Fibroblast of the aortic adventitia (primary cell): ENCODE data around the gene EVC2. TPM values are rescaled to one million over a fixed set of nuclear protein-coding genes. Genes with fewer than 3 reads are reported as not detected.

ENCODE experiments used
- DNase-seq: peaks from one replicate; pipeline ENCODE4 v3.0.0-alpha.2; 2010; ENCODE audit warnings: low read depth
- H3K4me3 ChIP-seq: 2 replicates; pipeline ENCODE4 v1.5.1; 2011; ENCODE audit warnings: low read depth, mild to moderate bottlenecking, control low read depth, low read length, moderate library complexity
- total RNA-seq: library from RNA; depleted of rRNA; stranded (reverse); fragments of >200 nt; gene quantifications from 2 replicates; pipeline ENCODE4 v1.2.3, GENCODE V29; 2012; ENCODE audit warnings: low replicate concordance
- TF ChIP-seq, protein P1 (sequence below): IDR thresholded peaks from 2 replicates; pipeline ENCODE4 v1.5.1; 2011; ENCODE audit warnings: mild to moderate bottlenecking, low read length, control low read depth, inconsistent platforms; ENCODE audit not compliant: insufficient read depth

EVC2 gene
- total RNA-seq, 1 donor, result 15.5 TPM

DNA sequence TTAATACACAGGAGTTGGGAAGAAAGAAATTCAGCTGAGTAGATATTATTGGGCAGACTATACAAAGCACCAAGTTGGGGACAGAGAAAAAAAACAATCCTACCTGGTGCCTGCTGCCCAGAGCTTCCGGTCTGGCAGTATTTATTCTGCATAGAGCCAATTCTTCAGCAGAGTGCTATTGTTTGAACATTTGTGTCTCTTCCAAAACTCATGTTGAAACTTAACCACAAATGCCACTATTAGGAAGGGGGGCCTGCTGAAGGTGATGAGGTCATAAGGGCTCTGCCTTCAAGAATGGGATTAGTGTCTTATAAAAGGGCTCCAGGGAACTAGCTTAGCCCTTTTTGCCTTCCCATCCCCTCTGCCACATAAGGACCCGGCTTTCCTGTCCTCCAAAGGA is 136.2 kb downstream of the EVC2 start:
- no peak overlapping the region for H3K4me3 ChIP-seq
- peak; percentile 69 for DNase-seq
- TF ChIP-seq, protein P1, sequence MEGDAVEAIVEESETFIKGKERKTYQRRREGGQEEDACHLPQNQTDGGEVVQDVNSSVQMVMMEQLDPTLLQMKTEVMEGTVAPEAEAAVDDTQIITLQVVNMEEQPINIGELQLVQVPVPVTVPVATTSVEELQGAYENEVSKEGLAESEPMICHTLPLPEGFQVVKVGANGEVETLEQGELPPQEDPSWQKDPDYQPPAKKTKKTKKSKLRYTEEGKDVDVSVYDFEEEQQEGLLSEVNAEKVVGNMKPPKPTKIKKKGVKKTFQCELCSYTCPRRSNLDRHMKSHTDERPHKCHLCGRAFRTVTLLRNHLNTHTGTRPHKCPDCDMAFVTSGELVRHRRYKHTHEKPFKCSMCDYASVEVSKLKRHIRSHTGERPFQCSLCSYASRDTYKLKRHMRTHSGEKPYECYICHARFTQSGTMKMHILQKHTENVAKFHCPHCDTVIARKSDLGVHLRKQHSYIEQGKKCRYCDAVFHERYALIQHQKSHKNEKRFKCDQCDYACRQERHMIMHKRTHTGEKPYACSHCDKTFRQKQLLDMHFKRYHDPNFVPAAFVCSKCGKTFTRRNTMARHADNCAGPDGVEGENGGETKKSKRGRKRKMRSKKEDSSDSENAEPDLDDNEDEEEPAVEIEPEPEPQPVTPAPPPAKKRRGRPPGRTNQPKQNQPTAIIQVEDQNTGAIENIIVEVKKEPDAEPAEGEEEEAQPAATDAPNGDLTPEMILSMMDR, result no peak

DNA sequence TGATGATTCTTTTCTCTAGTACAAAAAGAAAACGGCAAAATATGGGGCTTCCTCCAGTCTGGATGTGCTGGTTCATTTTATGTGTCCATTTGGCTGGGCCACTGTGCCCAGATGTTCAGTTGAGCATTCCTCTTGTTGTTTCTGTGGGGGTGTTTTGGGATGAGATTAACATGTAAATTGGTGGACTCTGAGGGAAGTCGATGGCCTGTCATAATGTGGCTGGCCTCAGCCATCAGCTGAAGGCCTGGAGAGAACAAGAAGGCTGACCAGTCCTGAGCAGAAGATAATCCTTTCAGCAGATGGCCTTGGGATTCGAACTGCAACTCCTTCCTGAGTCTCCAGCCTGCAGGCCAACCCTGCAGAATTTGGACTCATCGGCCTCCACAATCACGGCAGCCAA is 136.7 kb downstream of the EVC2 start:
- DNase-seq, result no peak
- H3K4me3 ChIP-seq, result no peak overlapping the region
- TF ChIP-seq, protein P1, result no peak

DNA sequence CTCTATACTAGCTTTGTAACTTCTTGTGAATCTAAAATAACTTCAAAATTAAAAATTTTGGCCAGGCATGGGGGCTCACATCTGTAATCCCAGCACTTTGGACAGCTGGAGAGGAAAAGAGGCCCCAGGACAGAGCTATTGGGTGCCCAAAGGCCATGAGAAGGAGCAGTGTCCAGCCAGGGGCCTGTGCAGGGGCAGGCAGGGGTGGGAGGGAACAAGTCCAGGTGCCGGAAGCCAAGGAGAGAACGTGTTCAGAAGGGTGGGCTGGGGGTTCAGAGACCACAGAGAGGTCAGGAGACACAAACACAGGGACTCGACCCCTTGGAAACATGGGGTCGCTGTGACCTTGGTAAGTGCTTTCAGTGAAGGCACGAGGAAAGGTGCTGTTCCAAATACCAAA is 138.9 kb downstream of the EVC2 start:
- no peak for DNase-seq
- no peak overlapping the region for H3K4me3 ChIP-seq
- TF ChIP-seq, protein P1, result no peak

DNA sequence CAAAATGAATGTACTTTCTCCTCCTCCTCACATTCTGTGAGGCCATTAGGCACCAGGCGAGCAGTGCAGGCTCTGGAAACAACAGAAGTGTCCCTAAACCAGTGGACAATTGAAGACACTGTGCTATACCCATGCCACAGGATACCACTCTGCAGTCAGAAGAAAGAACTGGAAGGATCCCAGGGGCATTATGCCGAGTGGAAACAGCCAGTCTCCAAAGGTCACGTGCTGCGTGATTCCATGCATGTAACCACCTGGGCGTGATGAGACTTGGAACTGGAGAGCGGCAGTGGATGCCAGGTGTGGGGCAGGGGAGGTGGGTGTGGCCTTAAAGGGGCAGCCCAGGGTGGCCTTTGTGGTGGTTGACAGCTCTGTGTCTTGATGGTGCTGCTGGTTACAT is 139.4 kb downstream of the EVC2 start:
- DNase-seq, result no peak
- TF ChIP-seq, protein P1, result no peak
- H3K4me3 ChIP-seq, result no peak overlapping the region

DNA sequence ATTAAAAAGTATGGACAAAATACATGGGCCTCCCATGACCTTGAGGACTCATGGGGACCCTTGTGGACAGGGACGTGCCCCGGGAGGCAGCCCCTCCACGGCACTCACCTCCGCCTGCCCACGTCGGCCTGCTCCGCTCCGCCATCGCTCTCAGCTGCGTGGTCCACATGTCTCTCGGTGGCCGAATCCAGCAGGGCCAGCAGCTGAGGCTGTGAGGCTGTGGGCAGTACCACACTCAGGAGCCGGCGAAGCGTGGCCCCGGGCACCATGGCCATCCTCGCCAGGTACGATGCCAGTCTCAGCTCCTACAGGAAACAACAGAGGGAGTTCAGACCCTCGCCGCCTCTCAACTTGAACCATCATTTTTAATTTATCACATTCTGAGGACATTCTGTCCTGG is 140.0 kb downstream of the EVC2 start:
- TF ChIP-seq, protein P1, result no peak
- H3K4me3 ChIP-seq, result no peak overlapping the region
- no peak for DNase-seq

DNA sequence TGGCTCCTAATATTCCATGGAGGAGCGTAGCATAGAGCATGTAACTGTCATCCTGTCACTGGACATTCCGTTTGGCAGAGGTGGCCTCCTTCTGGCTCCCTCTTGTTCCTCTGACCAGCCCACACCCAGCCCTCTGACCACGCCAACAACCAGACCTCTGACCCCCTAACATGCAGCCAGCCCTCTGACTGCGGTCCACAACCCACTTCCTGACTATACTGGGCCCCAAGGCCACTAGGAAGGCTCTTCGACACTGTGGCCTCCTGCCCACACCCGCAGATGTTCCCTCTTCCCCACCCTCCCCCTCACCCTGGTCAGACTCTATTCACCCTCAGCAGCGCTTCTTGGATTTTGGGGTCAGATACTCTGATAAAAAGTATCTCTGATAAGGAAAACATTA is 141.4 kb downstream of the EVC2 start:
- no peak for DNase-seq
- TF ChIP-seq, protein P1, result no peak
- H3K4me3 ChIP-seq, result no peak overlapping the region

DNA sequence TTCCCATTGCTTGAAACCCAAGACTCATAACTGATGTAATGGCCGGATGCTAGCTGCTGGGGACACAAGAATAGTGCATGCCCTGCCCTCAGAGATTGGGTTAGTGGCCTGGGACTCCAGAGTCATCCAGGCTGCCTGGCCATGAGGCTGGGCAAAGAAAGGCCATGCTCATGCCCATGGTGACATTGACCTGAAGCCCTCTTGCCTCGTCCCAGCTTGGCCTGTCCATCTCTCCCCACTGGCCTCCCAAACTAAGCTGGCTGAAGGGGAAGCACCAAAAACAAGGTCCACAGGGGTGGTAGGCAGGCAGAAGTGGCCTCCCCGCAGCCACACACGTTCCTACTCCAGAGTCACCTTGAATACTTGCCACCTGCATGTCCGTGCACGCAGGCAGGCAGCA is 141.8 kb downstream of the EVC2 start:
- no peak for DNase-seq
- H3K4me3 ChIP-seq, result no peak overlapping the region
- TF ChIP-seq, protein P1, result no peak
